ENCODE data around the gene GRID2. TPM values are rescaled to one million over a fixed set of nuclear protein-coding genes. Genes with fewer than 3 reads are reported as not detected.

The GRID2 gene
- total and polyA plus RNA-seq, 10 of the 15 experiments (the other 5 are each of a cell fraction or from before 2014, with no cell fraction given), result not detected

DNA sequence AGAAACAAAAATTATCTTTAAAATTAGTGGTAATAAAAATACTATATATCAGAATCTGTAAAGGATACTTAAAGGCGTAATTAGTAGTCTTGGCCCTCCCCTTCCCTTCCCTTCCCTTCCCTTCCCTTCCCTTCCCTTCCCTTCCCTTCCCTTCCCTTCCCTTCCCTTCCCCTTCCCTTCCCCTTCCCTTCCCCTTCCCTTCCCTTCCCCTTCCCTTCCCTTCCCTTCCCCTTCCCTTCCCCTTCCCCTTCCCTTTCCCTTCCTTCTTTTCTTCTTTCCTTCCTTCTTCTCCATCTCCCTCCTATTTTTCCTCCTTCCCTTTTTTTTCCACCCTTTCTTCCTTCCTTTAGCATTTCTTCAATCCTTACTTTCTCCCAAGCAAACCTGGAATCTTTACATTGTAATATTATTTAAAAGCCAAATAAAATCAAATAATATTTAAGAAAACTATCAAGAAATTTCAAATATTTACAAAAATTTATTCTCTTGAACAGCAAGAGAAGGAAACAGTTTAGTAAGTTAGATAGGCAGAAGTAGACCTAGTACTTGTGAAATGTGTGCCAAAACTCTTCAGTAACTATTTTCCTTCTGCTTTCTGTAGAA is 1145.0 kb downstream of the GRID2 start:
- in situ Hi-C loops (cut with MboI), result no loop called here

More for the DNA sequence above, 1145.0 kb downstream of the GRID2 start:
- Histone ChIP-seq H4K20me1 (ENCODE audit: control insufficient read depth, insufficient read depth) (no peaks in the 10 kb centered on the region), H3K36me3 (ENCODE audit: control insufficient read depth in 2 of 2, insufficient read depth in 2 of 2, low read length in 1 of 2) (no peaks in the 10 kb centered on the region), H3K9me3 (replicated peaks; ENCODE audit: control insufficient read depth, insufficient read depth, low read length) (no peaks in the 10 kb centered on the region), H3K9ac (ENCODE audit: control insufficient read depth, insufficient read depth, low read length) (no peak overlapping the region), H3K4me1 (ENCODE audit: control insufficient read depth, insufficient read depth, low read length) (no peaks in the 10 kb centered on the region), H3K4me3 (no peak overlapping the region), H3K27me3 (replicated peaks in 1 of 2; ENCODE audit: control insufficient read depth in 2 of 2, insufficient read depth in 2 of 2, low read length in 1 of 2) (no peaks in the 10 kb centered on the region), H3K79me2 (ENCODE audit: control insufficient read depth, insufficient read depth, low read length) (no peaks in the 10 kb centered on the region), H2AFZ (ENCODE audit: control insufficient read depth, low read depth, low read length) (no peak overlapping the region), H3K4me2 (ENCODE audit: control insufficient read depth, insufficient read depth) (no peak overlapping the region), H3K27ac (ENCODE audit: control insufficient read depth, insufficient read depth) (no peak overlapping the region)
- BruUV-seq (replicated peaks), result no TSS peak
- TF ChIP-seq, protein P1, sequence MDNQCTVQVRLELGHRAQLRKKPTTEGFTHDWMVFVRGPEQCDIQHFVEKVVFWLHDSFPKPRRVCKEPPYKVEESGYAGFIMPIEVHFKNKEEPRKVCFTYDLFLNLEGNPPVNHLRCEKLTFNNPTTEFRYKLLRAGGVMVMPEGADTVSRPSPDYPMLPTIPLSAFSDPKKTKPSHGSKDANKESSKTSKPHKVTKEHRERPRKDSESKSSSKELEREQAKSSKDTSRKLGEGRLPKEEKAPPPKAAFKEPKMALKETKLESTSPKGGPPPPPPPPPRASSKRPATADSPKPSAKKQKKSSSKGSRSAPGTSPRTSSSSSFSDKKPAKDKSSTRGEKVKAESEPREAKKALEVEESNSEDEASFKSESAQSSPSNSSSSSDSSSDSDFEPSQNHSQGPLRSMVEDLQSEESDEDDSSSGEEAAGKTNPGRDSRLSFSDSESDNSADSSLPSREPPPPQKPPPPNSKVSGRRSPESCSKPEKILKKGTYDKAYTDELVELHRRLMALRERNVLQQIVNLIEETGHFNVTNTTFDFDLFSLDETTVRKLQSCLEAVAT (IDR thresholded peaks at IDR 0.05), result no peak
- TF ChIP-seq DPF2 (IDR thresholded peaks at IDR 0.05) (no peak), NFIC (IDR thresholded peaks at IDR 0.05; ENCODE audit: low read depth, low read length) (no peak), RAD51 (IDR thresholded peaks at IDR 0.05) (no peak), SMAD5 (IDR thresholded peaks at IDR 0.05; ENCODE audit: low read depth) (no peak), MEF2B (IDR thresholded peaks at IDR 0.05; ENCODE audit: partially characterized antibody, poor library complexity, severe bottlenecking) (no peak), PML (IDR thresholded peaks at IDR 0.05; ENCODE audit: low read length) (no peak), NFXL1 (IDR thresholded peaks at IDR 0.05; ENCODE audit: borderline replicate concordance) (no peak), KLF5 (IDR thresholded peaks at IDR 0.05; ENCODE audit: partially characterized antibody) (no peak), HCFC1 (IDR thresholded peaks at IDR 0.05; ENCODE audit: low read length) (no peak), RBBP5 (conservative IDR thresholded peaks at IDR 0.05) (no peak), ETV6 (conservative IDR thresholded peaks at IDR 0.05 in 1 of 2, IDR thresholded peaks at IDR 0.05 in 1 of 2; ENCODE audit: borderline replicate concordance in 1 of 2, low read depth in 1 of 2) (no peak)
- TF ChIP-seq, protein P2, sequence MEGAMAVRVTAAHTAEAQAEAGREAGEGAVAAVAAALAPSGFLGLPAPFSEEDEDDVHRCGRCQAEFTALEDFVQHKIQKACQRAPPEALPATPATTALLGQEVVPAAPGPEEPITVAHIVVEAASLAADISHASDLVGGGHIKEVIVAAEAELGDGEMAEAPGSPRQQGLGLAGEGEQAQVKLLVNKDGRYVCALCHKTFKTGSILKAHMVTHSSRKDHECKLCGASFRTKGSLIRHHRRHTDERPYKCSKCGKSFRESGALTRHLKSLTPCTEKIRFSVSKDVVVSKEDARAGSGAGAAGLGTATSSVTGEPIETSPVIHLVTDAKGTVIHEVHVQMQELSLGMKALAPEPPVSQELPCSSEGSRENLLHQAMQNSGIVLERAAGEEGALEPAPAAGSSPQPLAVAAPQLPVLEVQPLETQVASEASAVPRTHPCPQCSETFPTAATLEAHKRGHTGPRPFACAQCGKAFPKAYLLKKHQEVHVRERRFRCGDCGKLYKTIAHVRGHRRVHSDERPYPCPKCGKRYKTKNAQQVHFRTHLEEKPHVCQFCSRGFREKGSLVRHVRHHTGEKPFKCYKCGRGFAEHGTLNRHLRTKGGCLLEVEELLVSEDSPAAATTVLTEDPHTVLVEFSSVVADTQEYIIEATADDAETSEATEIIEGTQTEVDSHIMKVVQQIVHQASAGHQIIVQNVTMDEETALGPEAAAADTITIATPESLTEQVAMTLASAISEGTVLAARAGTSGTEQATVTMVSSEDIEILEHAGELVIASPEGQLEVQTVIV (IDR thresholded peaks at IDR 0.05; ENCODE audit: borderline replicate concordance, partially characterized antibody), result no peak
- WGBS (ENCODE audit: insufficient coverage, insufficient replicate concordance, low lambda C conversion rate, missing lambda C conversion rate), result 9% methylated on average over 1 of the region's 1 CpG
- no peak for FAIRE-seq
- ChIA-PET RAD21 (ENCODE audit: unreplicated experiment) (no interaction called here), CTCF (no interaction called here), POLR2A (no interaction called here), SMC1A (ENCODE audit: uncharacterized antibody, unreplicated experiment) (interaction anchor here (1.0 kb wide), 1 partner anchor 16 kb away, joined by 3 read pairs; no protein-coding TSS in a partner anchor)
- no peak for DNase-seq (ENCODE audit: low read depth, low spot score)
- no peak for ATAC-seq
- intact Hi-C loops (cut with micrococcal nuclease; ENCODE audit: unreplicated experiment), result no loop called here

Data from GM12878 (cell line).